HUDEP-2 (cell line): ENCODE results near the gene NDC80.
"Not testable (repeated sequence)": the region's sequence is repeated elsewhere in the genome, so short reads cannot be mapped to it uniquely, and the experiment has no call there.

Experiments
- DNase-seq, 76 experiments: peaks; one replicate each; lab custom pipeline; 2025; ENCODE audit not compliant: unreplicated experiment in 76 of 76; lab: John Stamatoyannopoulos, UW

The NDC80 gene

GRCh38 chr18:2617401-2617998 is 46.1 kb downstream of the NDC80 start:
- DNase-seq: no peak

- DNase-seq: no peak
Observed at GRCh38 chr18:2618009-2618408, 46.7 kb downstream of the NDC80 start.

GRCh38 chr18:2625217-2625616 is 53.9 kb downstream of the NDC80 start:
- DNase-seq: no peak

DNA sequence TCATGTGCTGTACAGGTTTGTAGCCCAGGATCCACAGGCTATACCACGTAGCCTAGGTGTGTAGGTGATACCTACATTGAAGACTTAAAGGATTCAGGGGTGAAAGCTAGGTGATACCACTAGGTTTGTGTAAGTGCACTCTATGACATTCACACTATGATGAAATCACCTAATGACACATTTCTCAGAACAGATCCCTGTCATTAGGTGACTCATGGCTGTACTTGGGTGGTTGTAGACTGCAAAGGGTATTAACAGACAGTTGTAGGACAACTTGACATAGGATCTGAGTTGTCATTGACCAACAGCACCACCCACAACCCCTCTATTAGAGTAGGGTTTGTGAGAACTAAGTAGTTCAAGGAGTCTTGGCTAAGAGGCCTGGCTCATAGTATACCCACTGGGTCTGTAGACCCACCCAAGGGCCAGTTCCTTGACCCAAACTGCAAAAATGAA is 56.5 kb downstream of the NDC80 start:
- DNase-seq: peak in 1 of 76 experiments; percentile 0

GRCh38 chr18:2629003-2629402 is 57.6 kb downstream of the NDC80 start:
- no peak for DNase-seq

DNA sequence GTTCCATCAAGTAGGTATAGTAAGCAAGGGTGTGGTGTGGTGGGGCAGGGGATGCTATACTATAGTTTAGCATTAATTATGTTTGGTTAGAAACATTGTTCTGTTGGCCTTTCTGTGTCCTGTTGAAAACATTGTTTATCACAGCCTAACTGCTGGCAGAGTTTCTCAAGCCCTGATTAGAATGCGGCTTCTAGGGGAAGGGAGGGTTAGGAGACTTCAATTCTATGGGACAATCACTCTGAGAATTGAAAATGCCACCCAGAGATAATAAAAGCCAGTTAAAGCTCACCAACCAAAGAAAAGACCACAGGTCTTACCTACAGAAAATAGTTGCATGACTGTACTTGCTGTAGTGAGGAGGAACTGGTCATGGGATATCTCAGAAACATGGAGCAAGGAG is 64.2 kb downstream of the NDC80 start:
- no peak for DNase-seq

DNA sequence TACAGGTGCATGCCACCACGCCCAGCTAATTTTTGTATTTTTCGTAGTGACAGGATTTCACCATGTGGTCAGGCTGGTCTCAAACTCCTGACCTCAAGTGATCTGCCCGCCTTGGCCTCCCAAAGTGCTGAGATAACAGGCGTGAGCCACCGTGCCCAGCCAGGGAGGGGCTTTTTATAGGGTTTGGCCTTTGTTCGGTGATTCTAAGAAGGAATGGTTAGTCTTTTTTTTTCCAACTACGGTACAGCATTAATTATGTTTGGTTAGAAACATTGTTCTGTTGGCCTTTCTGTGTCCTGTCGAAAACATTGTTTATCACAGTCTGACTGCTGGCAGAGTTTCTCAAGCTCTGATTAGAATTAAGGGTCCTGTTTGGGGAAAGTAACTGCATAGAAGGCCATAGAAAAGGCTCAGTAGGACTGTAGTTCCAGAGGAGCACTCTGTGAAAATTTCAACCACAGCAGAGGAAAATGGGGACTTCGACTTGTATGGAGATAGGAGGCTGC is 64.8 kb downstream of the NDC80 start:
- DNase-seq: no peak

- peak in 1 of 76 experiments; percentile 11 for DNase-seq
Observed at GRCh38 chr18:2641638-2642037, 70.3 kb downstream of the NDC80 start.

DNA sequence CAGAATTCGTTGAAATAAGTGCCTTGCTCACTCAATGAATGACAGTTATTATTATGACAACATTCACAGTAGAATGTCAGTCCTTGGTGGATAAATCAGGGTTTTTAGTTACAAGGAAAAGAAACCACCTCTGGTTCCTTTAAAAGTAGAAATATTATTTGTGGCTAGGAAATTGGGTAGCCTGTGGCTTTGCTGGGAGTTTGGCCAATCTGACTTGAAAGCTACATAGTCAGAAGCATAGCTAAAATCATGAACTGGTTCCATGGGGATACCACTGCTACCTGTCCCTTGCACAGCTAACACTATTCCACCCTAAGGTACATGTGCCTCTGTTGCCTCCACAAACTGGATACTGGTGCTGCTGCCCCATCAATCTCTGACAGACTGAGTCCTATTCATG is 71.4 kb downstream of the NDC80 start:
- DNase-seq: no peak

GRCh38 chr18:2644535-2644934 is 73.2 kb downstream of the NDC80 start:
- no peak for DNase-seq

GRCh38 chr18:2651981-2652380 is 80.6 kb downstream of the NDC80 start:
- DNase-seq: no peak

- DNase-seq: no peak
Observed at GRCh38 chr18:2653467-2653866, 82.1 kb downstream of the NDC80 start.

- DNase-seq: no peak
Observed at GRCh38 chr18:2654169-2654927, 83.0 kb downstream of the NDC80 start.

DNA sequence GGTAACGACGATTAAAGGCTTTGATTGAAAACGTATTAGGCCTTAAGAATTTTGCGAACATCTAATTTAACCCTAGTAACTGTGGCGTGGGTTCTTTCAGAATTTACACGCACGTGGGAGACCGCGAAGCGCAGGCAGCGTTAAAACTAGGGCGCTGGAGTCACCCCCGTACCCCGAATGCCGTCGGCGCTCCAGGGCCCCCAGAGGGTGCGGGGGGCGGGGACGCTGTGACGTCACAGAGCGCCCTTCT is 83.5 kb downstream of the NDC80 start:
- peak in 4 of 76 experiments; percentile 4 to 59 (median 20) for DNase-seq

GRCh38 chr18:2655178-2655953 is 84.0 kb downstream of the NDC80 start, which contains the start of gene SMCHD1:
TSS of gene SMCHD1 (plus strand) at chr18:2655726. CDS start at chr18:2656076, 350 bp downstream.
- DNase-seq: peak in 68 of 76 experiments; percentile 6 to 91 (median 59)

DNA sequence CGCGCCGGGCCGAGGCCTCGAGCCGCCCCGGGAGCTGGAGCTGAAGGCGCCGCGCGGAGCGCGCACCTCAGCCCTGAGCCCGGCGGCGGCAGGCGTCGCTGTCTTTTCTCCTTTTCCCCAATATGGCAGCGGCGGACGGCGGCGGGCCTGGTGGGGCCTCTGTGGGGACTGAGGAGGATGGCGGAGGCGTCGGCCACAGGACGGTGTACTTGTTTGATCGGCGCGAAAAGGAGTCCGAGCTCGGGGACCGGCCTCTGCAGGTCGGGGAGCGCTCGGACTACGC is 84.5 kb downstream of the NDC80 start:
- peak in 23 of 76 experiments; percentile 19 to 79 (median 46) for DNase-seq

DNA sequence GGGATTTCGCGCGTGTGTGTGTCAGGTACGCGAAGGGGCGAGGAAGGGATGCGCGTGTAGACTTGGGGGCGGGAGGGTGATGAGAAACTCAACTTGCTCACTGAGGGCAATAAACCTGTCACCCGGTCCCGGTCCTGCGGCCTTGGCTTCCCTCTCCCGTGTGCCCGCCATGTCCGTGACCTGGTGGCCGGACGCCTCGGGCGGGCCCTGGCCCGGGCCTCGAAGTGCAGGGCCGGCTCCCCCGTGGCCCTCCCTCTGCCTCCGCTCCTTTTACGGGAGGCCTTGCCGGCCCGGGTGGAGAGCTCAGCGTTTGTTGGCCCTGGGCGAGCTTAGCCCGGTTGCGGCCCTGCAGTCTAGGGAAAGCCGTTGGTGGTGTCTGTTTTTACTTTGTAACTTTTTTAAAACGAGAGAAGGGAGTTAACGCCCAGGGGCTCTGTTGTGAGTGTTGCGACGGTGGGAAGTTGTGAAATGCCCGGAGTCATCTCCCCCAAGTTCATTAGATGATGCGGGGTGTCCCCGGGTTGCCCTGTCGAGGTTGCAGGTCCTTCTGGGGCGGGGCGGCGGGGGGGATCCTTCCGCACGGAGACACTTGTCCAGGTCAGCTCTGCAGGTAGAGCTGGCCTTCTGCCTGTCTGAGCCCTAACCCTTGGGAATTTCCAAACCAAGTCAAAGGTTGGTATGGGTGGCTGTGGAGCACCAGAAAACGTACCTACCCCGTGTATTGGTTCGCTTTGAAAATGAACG is 85.1 kb downstream of the NDC80 start:
- peak in 15 of 76 experiments; percentile 1 to 67 (median 24) for DNase-seq

GRCh38 chr18:2656981-2657512 is 85.7 kb downstream of the NDC80 start:
- peak in 4 of 76 experiments; percentile 0 to 67 (median 14) for DNase-seq

DNA sequence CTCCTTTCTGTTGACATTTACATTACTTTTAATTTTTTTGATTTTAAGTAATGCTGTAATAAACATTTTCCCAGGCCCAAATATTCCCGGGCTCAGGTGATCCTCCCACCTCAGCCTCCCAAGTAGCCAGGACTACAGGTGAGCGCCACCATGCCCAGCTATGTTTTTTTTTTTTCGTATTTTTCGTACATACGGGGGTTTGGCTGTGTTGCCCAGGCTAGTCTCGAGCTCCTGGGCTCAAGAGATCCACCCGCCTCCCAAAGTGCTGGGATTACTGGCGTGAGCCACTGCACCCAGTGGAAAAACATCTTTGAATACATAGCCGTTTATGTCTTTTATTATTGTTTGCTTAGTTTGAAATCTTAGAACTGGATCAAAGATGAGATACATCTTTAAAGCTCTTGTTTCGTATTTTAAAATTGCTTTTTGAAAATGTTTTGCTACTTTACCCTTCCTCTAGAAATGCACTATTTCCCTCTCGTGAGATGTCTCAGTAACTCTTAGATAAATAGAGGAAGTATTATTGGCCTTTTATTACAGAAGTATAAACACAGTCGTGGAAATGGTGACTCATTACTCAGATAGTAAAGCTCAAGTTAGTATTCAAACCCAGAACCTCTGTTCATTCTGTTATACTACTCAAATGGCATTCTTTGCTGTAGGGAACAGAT is 86.6 kb downstream of the NDC80 start:
- peak in 15 of 76 experiments; percentile 1 to 63 (median 21) for DNase-seq

DNA sequence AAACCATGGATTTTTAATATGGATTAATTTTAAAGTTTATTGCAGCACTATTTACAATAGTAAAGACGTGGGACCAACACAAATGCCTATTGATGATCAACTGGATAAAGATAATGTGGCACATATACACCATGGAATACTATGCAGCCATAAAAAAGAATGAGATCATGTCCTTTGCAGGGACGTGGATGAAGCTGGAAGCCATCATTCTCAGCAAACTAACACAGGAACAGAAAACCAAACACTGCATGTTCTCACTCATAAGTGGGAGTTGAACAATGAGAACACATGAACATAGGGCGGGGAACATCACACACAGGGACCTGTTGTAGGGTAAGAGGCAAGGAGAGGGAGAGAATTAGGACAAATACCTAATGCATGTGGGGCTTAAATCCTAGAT is 89.5 kb downstream of the NDC80 start:
- not testable (repeated sequence) for DNase-seq
